ENCODE results near the gene SPSB2.
A peak's percentile ranks its signal among the peaks of the same experiment; 100 is the strongest.

The SPSB2 gene

DNA sequence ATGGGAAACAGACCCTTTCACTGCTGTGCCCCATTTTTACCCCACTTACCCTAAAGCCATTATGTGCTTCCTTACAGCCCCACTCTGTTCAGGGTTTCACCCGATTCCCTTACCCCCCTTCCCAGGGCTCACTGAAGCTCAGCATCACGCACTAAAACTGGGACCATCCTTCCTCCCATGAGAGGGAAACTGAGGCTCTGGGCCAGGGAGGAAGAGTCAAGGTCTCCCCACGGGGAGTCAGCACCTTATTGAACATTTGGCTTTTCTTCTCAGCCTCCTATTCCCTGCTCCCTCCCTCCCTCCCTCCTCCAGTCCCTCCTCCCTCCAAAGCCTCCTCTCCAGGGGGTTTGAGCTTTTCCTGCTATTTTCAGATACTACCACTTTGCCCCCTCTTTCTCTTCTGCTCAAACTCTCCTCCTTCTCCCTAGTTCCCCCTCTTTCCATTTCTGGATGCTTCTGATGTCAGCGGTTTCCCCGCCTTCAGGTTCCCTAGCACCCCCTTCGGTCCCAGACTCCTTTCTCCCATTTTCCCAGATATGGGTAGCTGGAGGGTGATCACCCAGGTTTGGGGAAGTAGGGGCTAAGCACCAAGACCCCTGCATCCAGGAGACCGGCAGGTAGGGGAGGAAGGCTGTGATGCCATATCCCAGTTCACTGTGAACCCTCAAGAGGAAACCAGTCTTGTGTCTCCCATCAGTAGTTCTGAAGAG, 50.5 kb downstream of the SPSB2 start:
- H3K4me1 ChIP-seq (ENCODE audit: insufficient read depth, low read length, poor library complexity, severe bottlenecking), result peaks cover 35% of the 10 kb centered on the region

DNA sequence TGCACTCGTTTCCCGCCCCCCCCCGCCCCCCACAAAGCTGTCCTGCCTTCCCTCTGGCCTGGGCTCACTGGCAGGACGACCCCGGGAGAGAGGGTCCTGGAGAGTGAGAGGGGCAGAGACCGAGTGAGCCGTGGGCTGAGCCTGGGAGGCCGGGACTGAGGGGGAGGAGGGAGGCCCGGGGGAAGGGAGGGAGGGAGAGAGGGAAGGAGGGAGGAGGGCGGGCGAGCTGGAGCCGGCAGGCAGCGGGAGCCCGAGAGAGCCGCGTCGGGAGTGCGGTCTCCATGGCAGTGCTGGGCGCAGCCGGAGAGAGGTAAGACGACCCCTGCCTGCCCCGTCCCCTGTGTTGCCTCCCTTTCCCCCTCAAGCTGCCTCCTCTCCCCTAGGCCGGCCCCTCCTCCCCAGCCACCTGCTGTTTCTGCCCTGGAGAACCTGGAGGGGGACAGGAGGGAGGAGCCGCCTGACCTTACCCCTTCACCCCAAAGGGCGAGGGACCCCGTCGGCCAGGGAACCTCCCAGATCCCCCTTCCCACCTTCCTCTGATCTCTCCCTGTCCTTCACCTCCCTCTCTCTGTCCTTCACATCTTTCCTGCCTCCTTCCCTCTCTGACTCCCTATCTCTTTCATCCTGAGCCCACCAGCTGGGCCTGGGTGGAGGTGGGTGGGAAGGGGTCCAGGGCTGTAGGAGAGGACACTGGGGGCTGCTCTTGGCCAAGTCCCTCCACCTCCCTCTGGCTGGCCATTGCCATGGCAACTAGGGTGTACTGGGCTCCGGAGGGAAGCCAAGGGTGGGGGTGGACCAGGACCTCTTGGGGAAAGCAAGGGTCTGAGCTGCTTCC, 51.3 kb downstream of the SPSB2 start, which contains the start of gene GPR162:
Gene GPR162 (plus strand): TSS at position 231 of the 835 bp plus-strand sequence. CDS start 2,078 bp downstream, outside the sequence.
- no peaks in the 10 kb centered on the region for H4K20me1 ChIP-seq (ENCODE audit: insufficient read depth, low read length, poor library complexity, severe bottlenecking)
- H3K36me3 ChIP-seq (ENCODE audit: insufficient read depth, low read length), result no peaks in the 10 kb centered on the region
- H3F3A ChIP-seq (ENCODE audit: low read depth), result no peaks in the 10 kb centered on the region
- H3K9me3 ChIP-seq (ENCODE audit: insufficient read depth, low read depth, low read length), result no peaks in the 10 kb centered on the region
- no peaks in the 10 kb centered on the region for H3K79me2 ChIP-seq (ENCODE audit: insufficient read depth, low read length)
- H3K9ac ChIP-seq (ENCODE audit: low read depth, low read length, poor library complexity, severe bottlenecking), result peak within 1 kb of the TSS; percentile 67
- peak within 1 kb of the TSS; percentile 80 for H3K4me2 ChIP-seq (ENCODE audit: low read depth, low read length, poor library complexity, severe bottlenecking)
- H3K4me1 ChIP-seq (ENCODE audit: insufficient read depth, low read length, poor library complexity, severe bottlenecking), result peaks cover 28% of the 10 kb centered on the region
- peak within 1 kb of the TSS; percentile 62 for H2AFZ ChIP-seq (ENCODE audit: low read length)
- no peaks in the 10 kb centered on the region for H3K27me3 ChIP-seq (ENCODE audit: insufficient read depth, low read length, poor library complexity, severe bottlenecking)
- no peaks in the 10 kb centered on the region for H3K9me2 ChIP-seq (replicated peaks; ENCODE audit: low read depth, low read length)
- TF ChIP-seq EZH2phosphoT487 (IDR thresholded peaks at IDR 0.05; ENCODE audit: borderline replicate concordance), result no peak
- TF ChIP-seq CTCF (conservative IDR thresholded peaks at IDR 0.05; ENCODE audit: low read length), result no peak
- peak within 1 kb of the TSS; percentile 65 for H3K4me3 ChIP-seq (ENCODE audit: low read length, poor library complexity, severe bottlenecking)

More for the DNA sequence above, 50.5 kb downstream of the SPSB2 start:
- Histone ChIP-seq H4K20me1 (ENCODE audit: insufficient read depth, low read length, poor library complexity, severe bottlenecking) (no peaks in the 10 kb centered on the region), H3K4me2 (ENCODE audit: low read depth, low read length, poor library complexity, severe bottlenecking) (peak overlapping the region; percentile 80), H3K9ac (ENCODE audit: low read depth, low read length, poor library complexity, severe bottlenecking) (peak overlapping the region; percentile 67), H3K79me2 (ENCODE audit: insufficient read depth, low read length) (no peaks in the 10 kb centered on the region), H3K9me3 (ENCODE audit: insufficient read depth, low read depth, low read length) (no peaks in the 10 kb centered on the region), H3K4me3 (ENCODE audit: low read length, poor library complexity, severe bottlenecking) (peak overlapping the region; percentile 65), H2AFZ (ENCODE audit: low read length) (no peak overlapping the region), H3K36me3 (ENCODE audit: insufficient read depth, low read length) (no peaks in the 10 kb centered on the region), H3F3A (ENCODE audit: low read depth) (no peaks in the 10 kb centered on the region), H3K9me2 (replicated peaks; ENCODE audit: low read depth, low read length) (no peaks in the 10 kb centered on the region), H3K27me3 (ENCODE audit: insufficient read depth, low read length, poor library complexity, severe bottlenecking) (no peaks in the 10 kb centered on the region)
- TF ChIP-seq EZH2phosphoT487 (IDR thresholded peaks at IDR 0.05; ENCODE audit: borderline replicate concordance), result no peak
- no peak for TF ChIP-seq CTCF (conservative IDR thresholded peaks at IDR 0.05; ENCODE audit: low read length)
